DMS 273 (cell line): ENCODE data around the gene GTSF1L.
"Not testable (repeated sequence)": the region's sequence is repeated elsewhere in the genome, so short reads cannot be mapped to it uniquely, and the experiment has no call there.

Experiments used
- DNase-seq: peaks from one replicate; lab custom pipeline; 2025; ENCODE audit not compliant: unreplicated experiment; lab: John Stamatoyannopoulos, UW

Gene GTSF1L

DNA sequence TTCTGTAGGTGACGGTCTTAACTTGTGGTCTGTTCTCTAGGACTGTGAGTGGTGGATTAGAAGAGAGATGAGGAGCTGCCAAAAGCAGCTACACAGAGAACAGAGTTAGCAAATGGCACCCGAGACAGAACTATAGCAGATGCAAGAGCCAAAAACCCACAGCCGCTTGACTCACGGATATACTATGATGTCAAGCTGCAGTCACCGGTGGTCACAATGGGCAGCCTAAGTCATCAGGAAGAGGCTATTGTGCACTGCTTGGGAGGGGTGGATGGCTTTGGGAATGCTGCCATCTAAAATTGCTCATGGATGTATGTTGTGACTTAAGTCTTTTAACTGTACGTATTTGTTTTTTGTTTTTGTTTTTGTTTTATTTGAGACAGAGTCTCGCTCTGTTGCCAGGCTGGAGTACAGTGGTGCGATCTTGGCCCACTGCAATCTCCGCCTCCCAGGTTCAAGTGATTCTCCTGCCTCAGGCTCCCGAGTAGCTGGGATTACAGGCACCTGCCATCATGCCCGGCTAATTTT lies at the start of gene GTSF1L:
Gene GTSF1L (minus strand): TSS at position 192 of the 528 bp plus-strand sequence. CDS start 308 bp downstream, outside the sequence.
- no peak for DNase-seq

DNA sequence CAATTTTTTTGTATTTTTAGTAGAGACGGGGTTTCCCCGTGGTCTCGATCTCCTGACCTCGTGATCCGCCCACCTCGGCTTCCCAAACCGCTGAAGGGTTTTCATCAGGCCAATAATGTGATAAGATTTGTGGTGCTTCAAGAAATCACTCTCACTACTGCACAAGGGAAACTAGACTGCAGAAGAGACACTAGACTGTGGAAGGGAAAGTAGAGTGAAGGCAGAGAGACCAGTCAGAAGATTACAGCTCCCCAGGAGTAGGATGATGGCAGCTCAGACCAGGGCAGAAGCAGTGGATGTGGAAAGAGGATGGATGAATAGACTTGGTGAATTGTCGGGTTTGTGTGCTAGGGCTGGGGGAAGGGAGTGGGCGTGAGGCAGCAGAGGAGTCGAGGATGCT lies 48.0 kb upstream of the GTSF1L start:
- DNase-seq, result no peak

DNA sequence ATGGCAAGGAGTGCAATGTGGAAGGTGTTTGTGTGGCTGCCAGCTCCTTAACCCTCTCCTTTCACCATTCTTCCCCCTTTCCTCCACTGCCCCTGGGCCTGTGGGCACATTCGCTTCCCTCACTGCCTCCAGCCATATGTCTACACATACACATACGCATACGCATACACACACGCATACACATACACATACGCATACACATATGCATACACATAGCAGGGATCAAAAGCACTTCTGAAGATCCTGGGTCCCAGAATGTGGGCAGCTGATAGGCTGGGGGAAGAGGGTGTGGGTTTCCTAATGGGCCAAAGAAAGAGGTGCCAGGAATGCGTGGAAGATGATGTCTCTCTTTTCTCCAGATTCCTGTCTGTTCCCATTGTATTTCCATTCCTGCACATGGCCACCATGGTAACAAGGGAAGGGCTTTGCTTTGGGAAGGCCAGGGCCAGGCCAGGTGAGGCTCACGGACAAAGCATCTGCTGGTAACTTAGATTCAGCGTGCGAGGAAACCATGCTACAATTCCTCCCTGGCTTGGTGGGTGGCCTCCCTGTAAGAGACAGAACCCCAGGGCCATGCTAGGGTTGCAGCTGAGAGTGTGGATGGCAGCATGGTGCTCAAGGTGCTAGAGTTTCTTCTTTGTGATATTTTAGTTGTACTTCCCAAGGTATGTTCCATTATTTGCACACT lies 44.8 kb upstream of the GTSF1L start:
- DNase-seq, result no peak

DNA sequence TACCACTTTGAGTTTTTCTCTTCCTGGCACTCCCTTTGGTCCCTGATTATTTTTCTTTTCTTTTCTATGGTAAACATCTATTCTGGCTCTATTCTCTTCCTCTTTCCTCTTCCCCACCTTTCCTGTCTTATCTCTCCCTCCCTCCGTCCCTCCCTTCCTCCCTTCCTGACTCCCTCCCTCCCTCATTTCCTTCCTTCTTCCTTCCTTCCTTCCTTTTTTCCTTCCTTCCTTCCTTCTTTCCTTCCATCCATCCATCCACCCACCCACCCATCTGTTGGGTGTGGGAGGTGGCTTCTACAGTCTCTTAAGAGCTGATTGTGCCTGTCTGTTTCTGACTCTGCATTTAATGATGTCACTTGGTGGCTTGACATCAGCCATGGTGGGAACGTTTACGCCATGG lies 43.5 kb upstream of the GTSF1L start:
- no peak for DNase-seq

DNA sequence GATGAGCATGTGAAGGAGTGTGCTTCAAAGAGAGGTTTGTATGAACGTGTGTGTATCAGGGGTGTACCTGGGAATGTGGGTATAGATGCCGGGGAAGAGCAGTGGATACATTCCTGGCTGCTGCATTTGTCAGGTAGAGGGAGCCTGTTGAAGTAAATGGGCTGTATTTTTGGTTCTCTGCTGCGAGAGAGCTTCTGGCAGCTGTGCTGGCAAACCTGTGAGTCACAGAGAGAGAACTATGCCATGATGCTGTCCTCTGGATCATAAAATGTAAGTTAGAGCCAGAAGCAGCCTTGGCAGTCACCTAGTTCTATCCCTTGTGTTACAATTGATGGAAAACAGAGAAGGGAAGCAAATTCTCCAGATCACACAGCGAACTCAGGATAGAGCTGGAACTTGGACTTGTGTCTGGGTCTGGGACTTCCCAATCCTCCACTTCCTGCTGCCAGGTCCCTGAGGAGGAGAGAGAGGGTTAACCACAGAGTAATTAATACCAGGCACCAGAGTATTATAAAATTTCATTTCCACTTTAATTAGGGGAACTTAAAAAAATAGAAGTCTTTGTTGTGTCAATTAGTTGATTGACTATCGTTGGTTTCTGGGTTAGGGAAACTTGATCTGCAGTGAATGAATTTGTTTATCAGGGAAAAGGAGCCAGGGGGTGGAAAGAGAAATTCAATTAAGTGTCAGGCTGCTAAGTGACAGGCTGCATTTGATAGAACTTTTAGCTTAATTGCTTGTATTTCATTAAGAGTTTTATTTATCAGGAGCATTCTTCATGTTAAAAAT lies 41.1 kb upstream of the GTSF1L start:
- no peak for DNase-seq

DNA sequence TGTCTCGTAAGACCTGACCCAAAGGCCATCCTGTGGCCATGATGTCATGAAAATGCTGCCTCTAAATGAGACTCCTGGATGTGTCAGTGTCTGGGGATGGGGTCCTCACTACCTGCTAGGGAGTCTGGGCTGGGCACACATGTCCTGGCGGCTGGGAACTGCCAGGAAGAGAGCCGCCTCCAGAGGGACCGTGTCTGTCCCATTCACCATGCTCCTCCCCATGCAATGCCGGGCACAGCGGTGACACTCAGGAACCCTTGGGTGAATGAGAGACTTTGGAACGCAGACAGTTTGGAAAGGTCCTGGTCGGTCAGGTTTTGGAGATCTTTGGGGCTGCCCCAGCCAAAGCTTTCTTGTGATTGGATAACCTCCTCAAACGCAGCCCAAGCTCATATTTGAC lies 40.1 kb upstream of the GTSF1L start:
- no peak for DNase-seq

DNA sequence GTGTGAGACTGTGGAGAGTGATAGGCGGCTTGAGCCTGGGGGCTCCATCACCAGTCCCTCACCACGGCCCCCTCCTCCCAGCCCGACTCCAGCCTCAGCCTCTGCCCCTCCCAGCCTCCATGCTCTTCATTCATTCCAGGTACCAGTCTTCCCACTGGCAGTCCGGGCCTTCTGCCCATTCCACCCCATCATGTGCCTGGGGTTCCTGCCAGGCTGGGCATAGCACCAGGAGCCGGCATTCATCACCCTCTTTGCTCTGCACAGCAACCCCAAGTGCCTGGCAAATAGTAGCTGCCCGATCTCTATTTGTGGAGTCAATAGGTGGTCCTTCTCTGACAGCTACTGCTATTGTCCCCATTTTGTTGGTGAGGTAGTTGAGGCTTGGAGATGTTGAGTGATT lies 39.6 kb upstream of the GTSF1L start:
- DNase-seq, result no peak

DNA sequence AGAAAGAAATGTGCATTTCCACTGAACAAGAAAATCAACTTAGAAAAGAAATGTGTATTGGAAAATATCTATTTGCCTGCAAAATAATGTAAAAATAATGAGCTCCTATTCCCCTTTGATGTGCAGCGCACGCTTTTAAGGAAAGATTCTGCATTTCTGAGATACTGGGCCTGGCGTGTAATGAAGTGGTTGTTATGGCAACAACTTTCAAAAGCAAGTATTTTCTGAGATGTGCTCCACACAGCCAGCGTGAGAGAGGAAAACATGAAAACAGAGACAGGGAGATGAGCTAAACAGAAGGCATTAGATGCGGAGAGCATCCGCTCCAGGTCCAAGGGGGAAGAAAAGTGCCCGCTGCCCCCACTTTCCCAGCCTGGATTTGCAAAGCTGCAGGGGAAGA lies 39.1 kb upstream of the GTSF1L start:
- DNase-seq, result no peak

DNA sequence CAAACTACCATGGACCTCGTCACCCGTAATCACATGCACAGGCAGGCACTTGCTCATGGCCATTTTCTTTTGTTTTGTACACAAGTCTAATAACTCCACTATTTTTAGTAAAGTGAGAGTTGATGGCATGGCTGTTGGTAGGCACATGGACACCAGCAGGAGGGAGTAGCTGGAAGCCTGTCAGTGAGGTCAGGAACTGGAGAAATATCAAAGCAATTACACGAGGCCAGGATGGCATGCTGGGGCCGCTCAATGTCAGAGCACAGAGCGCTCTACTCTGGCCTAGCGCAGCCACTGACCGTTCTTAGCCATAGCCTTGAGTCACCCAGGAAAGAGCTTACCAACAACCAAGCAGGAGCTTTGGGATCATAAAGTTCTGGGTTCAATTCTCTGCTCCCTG lies 36.1 kb upstream of the GTSF1L start:
- DNase-seq, result no peak

DNA sequence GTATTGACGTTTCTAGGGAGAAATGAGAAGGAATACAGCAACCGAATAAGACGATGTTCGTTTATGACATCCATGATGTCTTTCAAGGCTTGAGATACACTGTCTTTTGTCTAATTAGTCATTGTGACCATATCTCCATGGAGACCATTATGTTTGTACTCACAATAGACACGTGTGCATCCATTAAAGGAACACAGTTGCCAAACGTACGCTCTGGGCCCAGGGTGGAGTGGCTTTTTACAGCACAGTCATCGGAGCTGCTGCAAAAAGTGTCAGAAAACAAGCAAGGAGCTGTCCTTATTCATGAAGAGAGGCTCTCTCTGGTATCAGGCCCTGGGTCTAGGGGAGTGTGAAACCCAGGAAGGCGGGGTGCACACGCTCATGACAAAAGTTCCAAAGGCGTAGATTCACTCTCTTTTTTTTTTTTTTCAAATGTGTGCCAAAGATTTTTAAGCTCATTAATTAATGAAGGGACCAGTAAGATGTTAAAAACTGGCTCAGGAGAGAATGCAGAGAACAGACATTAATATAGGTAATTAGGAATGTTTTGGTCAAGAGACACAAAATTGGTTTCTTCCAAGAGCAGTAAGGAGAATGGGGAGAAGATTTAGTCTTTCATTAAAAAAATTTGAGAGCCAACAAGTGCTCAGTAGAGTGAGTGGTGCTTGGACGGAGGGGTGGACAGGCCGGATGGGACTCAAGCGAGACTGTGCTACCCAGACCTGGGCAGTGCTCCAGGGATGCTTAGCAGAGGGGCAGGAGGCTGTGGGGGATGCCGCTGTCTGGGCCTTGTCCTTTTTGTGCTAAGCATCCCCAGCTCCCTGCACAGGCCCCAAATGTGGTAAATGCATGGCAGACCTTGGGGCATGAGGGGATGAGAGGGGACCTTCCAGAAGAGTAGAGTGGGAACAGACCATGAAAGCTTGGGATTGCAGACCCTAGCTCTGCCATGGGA lies 34.9 kb upstream of the GTSF1L start:
- DNase-seq, result no peak

DNA sequence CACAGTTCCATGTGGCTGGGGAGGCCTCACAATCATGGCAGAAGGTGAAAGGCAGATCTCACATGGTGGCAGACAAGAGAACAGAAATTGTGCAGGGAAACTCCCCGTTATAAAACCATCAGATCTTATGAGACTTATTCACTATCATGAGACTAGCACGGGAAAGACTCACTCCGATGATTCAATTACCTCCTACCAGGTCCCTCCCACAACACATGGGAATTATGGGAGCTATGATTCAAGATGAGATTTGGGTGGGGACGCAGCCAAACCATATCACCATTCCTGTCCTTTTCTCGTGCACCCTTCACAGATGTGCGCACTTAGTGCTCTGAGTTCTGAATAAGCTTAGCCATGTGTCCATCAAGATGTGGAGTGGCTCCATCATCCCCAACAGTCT lies 31.1 kb upstream of the GTSF1L start:
- DNase-seq, result not testable (repeated sequence)

DNA sequence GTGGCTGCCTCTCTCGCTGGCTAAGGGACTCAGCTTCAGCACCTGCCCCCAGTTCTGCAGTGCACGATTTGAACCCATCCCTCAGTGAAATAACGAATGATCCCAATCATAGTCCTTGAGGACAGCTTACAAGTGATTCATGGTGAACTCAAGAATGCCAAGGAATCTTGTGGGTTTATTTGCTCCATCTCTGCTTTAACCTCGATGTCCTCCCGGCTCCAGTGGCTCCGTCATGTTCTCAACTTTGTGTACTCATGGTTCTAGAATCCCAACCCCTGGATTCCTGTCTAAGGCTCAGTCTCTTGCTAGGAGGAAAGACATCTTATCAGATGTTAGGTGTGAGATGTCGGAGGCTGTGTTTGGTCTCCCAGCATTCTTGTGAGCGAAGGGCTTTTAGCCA lies 29.0 kb upstream of the GTSF1L start:
- no peak for DNase-seq

DNA sequence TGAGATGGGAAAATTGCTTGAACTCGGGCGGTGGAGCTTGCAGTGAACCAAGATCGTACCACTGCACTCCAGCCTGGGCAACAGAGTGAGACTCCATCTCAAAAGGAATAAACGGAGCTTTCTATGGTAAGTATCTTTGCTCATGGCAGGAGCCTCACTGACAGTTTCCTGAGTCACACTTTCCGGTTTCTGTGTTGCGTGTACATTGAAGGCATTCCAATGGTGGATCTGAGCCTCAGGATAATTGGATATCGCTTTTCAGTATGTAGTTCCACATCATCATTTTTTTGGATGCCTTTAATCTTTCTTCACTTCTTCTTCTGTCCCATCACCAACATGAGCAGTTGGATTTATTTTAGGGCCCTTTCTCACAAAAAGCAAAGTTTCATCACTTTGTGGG lies 28.6 kb upstream of the GTSF1L start:
- DNase-seq, result no peak

DNA sequence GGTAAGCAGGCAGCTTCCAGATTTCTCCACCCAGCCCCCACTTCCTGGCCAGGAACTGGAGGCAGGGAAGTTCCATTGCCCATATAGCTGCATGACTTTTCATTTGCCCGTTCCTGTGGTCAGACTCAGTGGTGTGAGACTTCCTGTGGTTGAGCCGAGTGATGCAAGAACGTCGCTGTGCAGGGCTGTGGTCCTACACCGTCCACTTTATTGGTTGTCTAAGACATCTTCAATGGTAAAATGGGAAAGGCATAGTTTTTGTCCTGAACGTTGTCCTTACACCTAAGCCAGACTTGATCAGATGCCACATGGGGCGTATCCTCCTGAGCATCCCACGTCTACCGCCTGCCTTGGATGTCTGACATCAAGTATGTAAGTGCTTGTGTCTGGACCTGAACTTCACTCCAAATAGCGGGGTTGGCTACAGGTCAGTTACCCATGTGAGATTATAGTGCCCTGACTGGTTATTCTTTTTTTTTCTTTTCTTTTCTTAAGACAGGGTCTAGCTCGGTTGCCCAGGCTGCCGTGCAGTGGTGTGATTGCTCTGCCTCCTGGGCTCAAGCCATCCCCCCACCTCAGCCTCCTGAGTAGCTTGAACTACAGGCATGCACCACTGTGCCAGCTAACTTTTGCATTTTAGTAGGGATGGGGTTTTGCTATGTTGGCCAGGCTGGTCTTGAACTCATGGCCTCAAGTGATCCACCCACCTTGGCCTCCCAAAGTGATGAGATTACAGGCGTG lies 25.9 kb upstream of the GTSF1L start:
- no peak for DNase-seq

DNA sequence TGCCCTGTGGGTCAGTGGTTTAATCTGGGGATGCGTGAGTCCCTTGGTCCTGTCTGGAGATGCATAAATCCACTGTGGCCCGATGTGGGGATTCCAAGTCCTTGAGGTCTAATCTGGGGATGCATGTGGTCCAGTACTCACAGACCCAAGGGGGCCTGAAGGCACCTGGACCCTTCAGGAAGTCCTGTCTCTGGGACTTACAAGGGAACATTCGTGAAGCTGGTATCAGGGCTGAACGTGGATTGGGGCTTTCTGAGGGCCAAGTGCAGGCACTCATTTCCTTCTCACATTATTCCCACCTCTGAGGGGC lies 25.2 kb upstream of the GTSF1L start:
- no peak for DNase-seq

DNA sequence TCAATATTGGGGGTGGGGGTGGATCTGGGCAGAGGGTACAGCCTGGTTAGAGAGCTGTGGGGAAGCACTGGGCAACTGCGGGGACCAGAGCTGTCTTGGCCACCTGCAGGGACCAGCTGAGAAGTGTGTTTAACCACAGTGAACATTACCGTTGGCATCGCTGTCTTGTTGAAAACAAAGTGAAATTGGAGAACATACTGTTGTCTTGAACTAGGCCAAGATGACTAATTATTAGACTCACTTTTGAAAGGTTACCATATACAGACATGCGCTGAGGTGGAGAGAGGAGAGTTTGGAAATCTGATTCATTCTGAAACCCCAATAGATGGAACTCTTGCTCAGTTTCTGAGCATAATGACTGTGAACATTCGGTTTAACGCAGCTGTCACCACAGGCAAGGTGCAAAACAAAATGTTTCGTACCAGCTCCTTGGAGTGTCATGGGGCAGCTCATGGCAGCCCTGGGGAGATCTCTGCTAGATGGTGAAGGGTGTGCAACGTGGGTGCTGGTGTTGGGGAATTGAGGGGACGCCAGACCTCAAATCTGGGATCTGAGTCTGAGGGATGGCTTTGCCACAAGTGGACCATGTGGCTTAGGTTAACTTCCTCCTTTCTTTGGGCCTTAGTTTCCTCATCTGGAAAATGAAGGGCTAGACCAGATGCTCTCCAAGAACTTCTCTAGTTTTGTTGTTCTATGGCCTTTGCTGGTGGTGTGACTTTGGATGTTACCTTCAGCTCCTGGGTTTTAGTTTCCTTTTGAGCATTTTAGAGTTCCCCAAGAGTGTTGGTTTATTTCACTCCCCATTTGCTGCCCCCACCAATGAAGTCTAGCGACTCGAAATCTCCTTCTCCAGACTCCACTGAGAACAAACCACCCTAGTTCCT lies 24.6 kb upstream of the GTSF1L start:
- no peak for DNase-seq

DNA sequence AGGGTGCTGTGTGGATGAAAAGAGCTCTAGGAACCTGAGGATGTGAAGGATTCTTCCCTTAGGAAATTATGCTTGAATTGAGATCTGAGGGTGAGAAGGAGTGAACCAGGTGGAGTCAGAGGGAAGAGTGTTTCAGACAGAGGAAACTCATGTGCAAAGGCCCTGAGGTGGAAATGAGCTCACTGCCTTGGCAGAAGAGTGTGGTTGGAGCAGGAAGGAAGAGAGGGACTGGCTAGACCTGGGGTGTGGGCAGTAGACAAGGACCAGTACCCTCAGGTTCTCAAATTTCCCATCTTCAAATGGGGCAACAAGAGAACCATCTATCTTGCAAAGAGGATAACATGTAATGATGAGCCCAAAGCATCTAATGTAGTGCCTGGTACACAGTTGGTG lies 24.0 kb upstream of the GTSF1L start:
- no peak for DNase-seq

DNA sequence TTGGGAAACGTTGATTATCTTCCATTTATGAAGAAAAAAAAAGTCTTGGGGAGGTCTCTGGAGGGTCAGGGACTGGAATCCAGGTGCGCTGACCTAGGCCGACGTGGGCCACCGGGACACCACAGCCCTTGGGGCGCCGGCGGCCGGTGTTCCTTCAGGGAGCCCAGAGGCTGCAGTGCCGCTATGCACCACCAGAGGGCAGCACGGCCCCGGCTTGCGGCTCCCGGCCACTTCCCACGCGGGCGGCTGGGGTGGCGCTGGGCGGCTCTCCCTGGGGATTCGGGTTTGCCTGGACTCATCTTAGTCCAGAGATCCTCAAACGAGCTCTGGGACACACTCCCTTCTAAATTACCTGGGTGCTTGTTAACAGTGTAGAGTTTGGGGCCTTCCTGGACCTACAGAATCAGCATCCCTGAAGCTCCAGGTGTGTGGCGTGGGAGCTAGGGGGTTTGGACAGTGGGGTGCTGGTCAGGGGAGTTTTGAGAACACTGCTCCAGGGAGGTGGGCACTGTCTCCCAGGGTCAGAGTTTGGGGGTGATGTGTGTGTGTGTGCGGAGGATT lies 23.0 kb upstream of the GTSF1L start:
- DNase-seq, result peak; percentile 81

DNA sequence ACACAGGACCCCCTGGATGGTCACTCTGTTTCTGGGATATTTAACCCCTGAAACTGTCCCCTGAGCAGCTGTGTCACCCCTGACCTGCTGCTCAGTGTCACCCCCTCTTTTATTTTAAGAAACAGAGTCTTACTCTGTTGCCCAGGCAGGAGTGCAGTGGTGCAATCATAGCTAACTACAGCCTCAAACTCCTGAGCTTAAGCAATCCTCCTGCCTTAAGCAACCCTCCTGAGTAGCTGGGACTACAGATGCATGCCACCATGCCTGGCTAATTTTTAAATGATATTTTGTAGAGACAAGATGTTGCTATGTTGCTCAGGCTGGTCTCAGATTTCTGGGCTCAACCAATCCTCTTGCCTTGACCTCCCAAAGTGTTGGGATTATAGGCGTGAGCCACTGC lies 21.5 kb upstream of the GTSF1L start:
- DNase-seq, result no peak
